WTC11 (cell line): ENCODE results near the gene IFT25.

ENCODE experiments used
- ATF1 ChIP-seq: sonication (generic); formaldehyde crosslinking; IDR thresholded peaks from 2 replicates; pipeline ENCODE4 v1.8.1; 2023; ENCODE audit warnings: mild to moderate bottlenecking, moderate library complexity, missing genetic modification reagents
- CREM ChIP-seq: sonication (generic); formaldehyde crosslinking; IDR thresholded peaks from 2 replicates; pipeline ENCODE4 v1.8.1; 2022; ENCODE audit warnings: mild to moderate bottlenecking, missing genetic modification reagents, moderate library complexity
- CTCF ChIP-seq: fragments of 200-600 bp; IDR thresholded peaks from 2 replicates; pipeline ENCODE4 v1.8.0; 2022; ENCODE audit warnings: antibody characterized with exemption
- E2F1 ChIP-seq: sonication (generic); formaldehyde crosslinking; IDR thresholded peaks from 2 replicates; pipeline ENCODE4 v1.8.0; 2022; ENCODE audit warnings: mild to moderate bottlenecking, missing genetic modification reagents
- ETV6 ChIP-seq: sonication (generic); formaldehyde crosslinking; IDR thresholded peaks from 2 replicates; pipeline ENCODE4 v1.8.1; 2022; ENCODE audit warnings: mild to moderate bottlenecking, missing genetic modification reagents
- FOXK1 ChIP-seq: sonication (generic); formaldehyde crosslinking; IDR thresholded peaks from 2 replicates; pipeline ENCODE4 v1.8.0; 2022; ENCODE audit warnings: mild to moderate bottlenecking, moderate library complexity, missing genetic modification reagents
- HMGXB4 ChIP-seq: sonication (generic); formaldehyde crosslinking; IDR thresholded peaks from 2 replicates; pipeline ENCODE4 v1.8.1; 2023; ENCODE audit warnings: mild to moderate bottlenecking, moderate library complexity, missing genetic modification reagents
- JUN ChIP-seq: sonication (generic); formaldehyde crosslinking; IDR thresholded peaks from 2 replicates; pipeline ENCODE4 v1.8.0; 2023; ENCODE audit warnings: mild to moderate bottlenecking, missing genetic modification reagents
- KAT7 ChIP-seq: sonication (generic); formaldehyde crosslinking; IDR thresholded peaks from 2 replicates; pipeline ENCODE4 v1.8.1; 2023; ENCODE audit warnings: missing genetic modification reagents, mild to moderate bottlenecking, borderline replicate concordance
- NR1H2 ChIP-seq: sonication (generic); formaldehyde crosslinking; IDR thresholded peaks from 2 replicates; pipeline ENCODE4 v1.9.0; 2021; ENCODE audit warnings: mild to moderate bottlenecking, moderate library complexity, missing genetic modification reagents
- USF2 ChIP-seq: sonication (generic); formaldehyde crosslinking; IDR thresholded peaks from 2 replicates; pipeline ENCODE4 v1.8.1; 2023; ENCODE audit warnings: mild to moderate bottlenecking, missing genetic modification reagents, moderate library complexity
- ZNF121 ChIP-seq: sonication (generic); formaldehyde crosslinking; IDR thresholded peaks from 2 replicates; pipeline ENCODE4 v1.8.0; 2023; ENCODE audit warnings: missing genetic modification reagents
- ZNF232 ChIP-seq: sonication (generic); formaldehyde crosslinking; IDR thresholded peaks from 2 replicates; pipeline ENCODE4 v1.8.0; 2022; ENCODE audit warnings: mild to moderate bottlenecking, missing genetic modification reagents
- ZNF532 ChIP-seq: fragments of 250-450 bp; sonication (Bioruptor Pico); IDR thresholded peaks from 2 replicates; pipeline ENCODE4 v1.9.0; 2021; ENCODE audit warnings: mild to moderate bottlenecking, borderline replicate concordance

GRCh38 chr1:53909946-53910345 is 35.6 kb downstream of the IFT25 start:
- TF ChIP-seq CTCF (no peak), CREM (CRISPR knock-in tag) (no peak), ZNF532 (CRISPR knock-in tag) (no peak), ETV6 (CRISPR knock-in tag) (no peak), E2F1 (no peak), ZNF232 (CRISPR knock-in tag) (no peak), JUN (CRISPR knock-in tag) (no peak), NR1H2 (CRISPR knock-in tag) (no peak), USF2 (CRISPR knock-in tag) (no peak), FOXK1 (no peak), ATF1 (CRISPR knock-in tag) (no peak), ZNF121 (CRISPR knock-in tag) (no peak), KAT7 (CRISPR knock-in tag) (no peak), HMGXB4 (CRISPR knock-in tag) (no peak)
